Measurements from ENCODE around the gene SLX1A.
A peak's percentile ranks its signal among the peaks of the same experiment; 100 is the strongest.
"Not testable (repeated sequence)": the region's sequence is repeated elsewhere in the genome, so short reads cannot be mapped to it uniquely, and the experiment has no call there.

SLX1A gene

GRCh38 chr16:30193615-30194014 is at the start of gene SLX1A, which contains the start of gene BOLA2B:
Gene SLX1A, plus strand, starts transcription at chr16:30193875. Its CDS starts 210 bp downstream, at chr16:30194085.
Gene BOLA2B, minus strand, starts transcription at chr16:30193666. Its CDS starts 71 bp downstream, at chr16:30193595.
- not testable (repeated sequence) for DNase-seq

- no peak for DNase-seq
These were observed 49.7 kb upstream of the SLX1A start for GRCh38 chr16:30144017-30144416.

- no peak for DNase-seq
These were observed 48.8 kb upstream of the SLX1A start for GRCh38 chr16:30144917-30145316.

- DNase-seq, result no peak
These were observed 48.0 kb upstream of the SLX1A start for GRCh38 chr16:30145657-30146056.

- no peak for DNase-seq
These were observed 45.7 kb upstream of the SLX1A start for GRCh38 chr16:30147843-30148510.

- no peak for DNase-seq
These were observed 44.3 kb upstream of the SLX1A start for GRCh38 chr16:30149250-30149930.

GRCh38 chr16:30151091-30151490 is 42.6 kb upstream of the SLX1A start:
- DNase-seq, result no peak

GRCh38 chr16:30152517-30152916 is 41.2 kb upstream of the SLX1A start:
- DNase-seq, result no peak

- DNase-seq, result no peak
These were observed 38.5 kb upstream of the SLX1A start for GRCh38 chr16:30155188-30155587.

GRCh38 chr16:30157214-30157613 is 36.5 kb upstream of the SLX1A start:
- no peak for DNase-seq

- no peak for DNase-seq
These were observed 30.1 kb upstream of the SLX1A start for GRCh38 chr16:30163538-30163937.

- DNase-seq, result no peak
These were observed 27.3 kb upstream of the SLX1A start for GRCh38 chr16:30166202-30166902.

GRCh38 chr16:30168746-30169145 is 24.9 kb upstream of the SLX1A start:
- DNase-seq, result not testable (repeated sequence)

GRCh38 chr16:30169416-30169815 is 24.3 kb upstream of the SLX1A start:
- DNase-seq, result not testable (repeated sequence)

GRCh38 chr16:30170145-30170544 is 23.5 kb upstream of the SLX1A start:
- not testable (repeated sequence) for DNase-seq

GRCh38 chr16:30173054-30173453 is 20.6 kb upstream of the SLX1A start:
- DNase-seq, result no peak

GRCh38 chr16:30176876-30177275 is 16.8 kb upstream of the SLX1A start:
- DNase-seq, result not testable (repeated sequence)

- DNase-seq, result no peak
These were observed 14.5 kb upstream of the SLX1A start for GRCh38 chr16:30179195-30179594.

GRCh38 chr16:30179931-30180330 is 13.7 kb upstream of the SLX1A start:
- DNase-seq, result no peak

GRCh38 chr16:30180741-30181140 is 12.9 kb upstream of the SLX1A start:
- no peak for DNase-seq

- peak; percentile 71 for DNase-seq
These were observed 10.2 kb upstream of the SLX1A start, which contains the start of gene CORO1A for GRCh38 chr16:30183233-30184095. Gene CORO1A, plus strand, starts transcription at chr16:30183602. Its CDS starts 1,608 bp downstream, at chr16:30185210.

GRCh38 chr16:30184096-30184890 is 9.4 kb upstream of the SLX1A start:
- peak; percentile 7 for DNase-seq

All from NCI-H1436 (cell line).